A549 (cell line): ENCODE results near the gene LSM4. TPM values are rescaled to one million over a fixed set of nuclear protein-coding genes. Genes with fewer than 3 reads are reported as not detected.

Experiments
- ATAC-seq, 2 experiments: fragments of 200-7000 bp in 1 of 2; fragments of >200 bp in 1 of 2; cut with Nextera tagmentation in 1 of 2; cut with Tn5 transposase in 1 of 2; 3 replicates each; pipeline versions ENCODE4 v1.8.0 to v1.9.1; 2018 to 2020; ENCODE audit warnings: mild to moderate bottlenecking in 1 of 2, moderate library complexity in 1 of 2
- CTCF ChIA-PET: fragments of 300-600 bp; sonication (Branson Sonifier 250); formaldehyde crosslinking; extraction: SDS; loops from one replicate; lab custom pipeline; 2021; ENCODE audit warnings: antibody characterized with exemption, inconsistent platforms; lab: Yijun Ruan, JAX
- POLR2A ChIA-PET: fragments of 350-600 bp; formaldehyde crosslinking; extraction: SDS; loops from one replicate; lab custom pipeline; 2021; ENCODE audit warnings: antibody characterized with exemption, inconsistent platforms; lab: Yijun Ruan, JAX
- DNase-seq, 2 experiments: peaks; one replicate each; pipeline versions ENCODE4 v3.0.0 to v3.0.0-alpha.2; 2011 to 2016; ENCODE audit warnings: low read depth in 1 of 2, low spot score in 1 of 2
- FAIRE-seq: peaks from 2 replicates; lab custom pipeline; 2011; peaks lifted over from hg19 to GRCh38; lab: Jason Lieb, UNC
- H3K27ac ChIP-seq, 2 experiments: fragments of >200 bp; sonication (Bioruptor Twin); formaldehyde crosslinking; 3 replicates each; pipeline ENCODE4 v1.5.1; 2016 to 2017
- H3K4me1 ChIP-seq: fragments of >200 bp; sonication (Bioruptor Twin); formaldehyde crosslinking; 3 replicates; pipeline ENCODE4 v1.6.1; 2016
- H3K4me2 ChIP-seq: fragments of >200 bp; sonication (Bioruptor Twin); formaldehyde crosslinking; 3 replicates; pipeline ENCODE4 v1.6.1; 2016
- H3K4me3 ChIP-seq: fragments of >200 bp; sonication (Bioruptor Twin); formaldehyde crosslinking; 3 replicates; pipeline ENCODE4 v1.5.1; 2016
- H3K9me3 ChIP-seq: fragments of >200 bp; sonication (Bioruptor Twin); formaldehyde crosslinking; 3 replicates; pipeline ENCODE4 v1.6.1; 2016
- ATOH8 ChIP-seq: fragments of 250-450 bp; sonication (Bioruptor Pico); IDR thresholded peaks from 2 replicates; pipeline ENCODE4 v1.5.0; 2020; ENCODE audit warnings: low read depth, mild to moderate bottlenecking, moderate library complexity
- CHD4 ChIP-seq: fragments of 200-600 bp; sonication (generic); IDR thresholded peaks from 2 replicates; pipeline ENCODE4 v1.6.1; 2016; ENCODE audit warnings: antibody characterized with exemption, mild to moderate bottlenecking, borderline replicate concordance
- EHF ChIP-seq: fragments of 250-450 bp; sonication (Bioruptor Pico); IDR thresholded peaks from 2 replicates; pipeline ENCODE4 v1.5.0; 2020; ENCODE audit warnings: mild to moderate bottlenecking
- ESRRA ChIP-seq: fragments of 150-350 bp; IDR thresholded peaks from 2 replicates; pipeline ENCODE4 v1.6.1; 2014; ENCODE audit warnings: mild to moderate bottlenecking, low read length, borderline replicate concordance
- FOSB ChIP-seq: fragments of 250-450 bp; sonication (Bioruptor Pico); IDR thresholded peaks from 2 replicates; pipeline ENCODE4 v1.5.0; 2020; ENCODE audit warnings: mild to moderate bottlenecking, moderate library complexity
- FOSL2 ChIP-seq, 2 experiments: fragments of 450-650 bp in 1 of 2; fragments of >200 bp in 1 of 2; sonication (Bioruptor Twin) in 1 of 2; formaldehyde crosslinking; IDR thresholded peaks; 2 replicates each; pipeline versions ENCODE4 v1.5.0 to v1.6.1; 2016 to 2020; ENCODE audit warnings: mild to moderate bottlenecking in 1 of 2, moderate library complexity in 1 of 2
- GATA3 ChIP-seq: IDR thresholded peaks from 2 replicates; pipeline ENCODE4 v1.6.1; 2012; ENCODE audit warnings: borderline replicate concordance
- HDAC2 ChIP-seq: fragments of 200-600 bp; sonication (generic); IDR thresholded peaks from 2 replicates; pipeline ENCODE4 v1.6.1; 2016
- HMGXB4 ChIP-seq: fragments of 250-450 bp; sonication (Bioruptor Pico); IDR thresholded peaks from 2 replicates; pipeline ENCODE4 v1.5.0; 2021; ENCODE audit warnings: mild to moderate bottlenecking, moderate library complexity, borderline replicate concordance
- HOXA7 ChIP-seq: fragments of 250-450 bp; sonication (Bioruptor Pico); IDR thresholded peaks from 2 replicates; pipeline ENCODE4 v1.5.0; 2020; ENCODE audit warnings: mild to moderate bottlenecking, moderate library complexity
- HOXB5 ChIP-seq: fragments of 250-450 bp; sonication (Bioruptor Pico); IDR thresholded peaks from 2 replicates; pipeline ENCODE4 v1.5.0; 2020; ENCODE audit warnings: mild to moderate bottlenecking, moderate library complexity
- JUN ChIP-seq, 2 experiments: fragments of >200 bp; sonication (Bioruptor Twin); formaldehyde crosslinking; IDR thresholded peaks; 2 replicates in 1 of 2; 3 replicates in 1 of 2; pipeline ENCODE4 v1.6.1; 2016 to 2017
- MAFK ChIP-seq: fragments of 450-650 bp; IDR thresholded peaks from 2 replicates; pipeline ENCODE4 v1.6.1; 2014; ENCODE audit not compliant: partially characterized antibody
- MAX ChIP-seq: IDR thresholded peaks from 2 replicates; pipeline ENCODE4 v1.6.1; 2012
- NPAS2 ChIP-seq: fragments of 250-450 bp; sonication (Bioruptor Pico); IDR thresholded peaks from 2 replicates; pipeline ENCODE4 v1.8.0; 2022; ENCODE audit warnings: mild to moderate bottlenecking, moderate library complexity, borderline replicate concordance
- POLR2A ChIP-seq: IDR thresholded peaks from 2 replicates; pipeline ENCODE4 v1.6.1; 2012; ENCODE audit warnings: mild to moderate bottlenecking, low read length
- POLR2AphosphoS2 ChIP-seq: conservative IDR thresholded peaks from 2 replicates; pipeline ENCODE4 v1.6.1; 2012; ENCODE audit warnings: low read length, improper control_type of control experiment, inconsistent platforms
- RAD21 ChIP-seq, 2 experiments: fragments of >200 bp in 1 of 2; sonication (Bioruptor Twin) in 1 of 2; formaldehyde crosslinking in 1 of 2; IDR thresholded peaks in 1 of 2; conservative IDR thresholded peaks in 1 of 2; 2 replicates in 1 of 2; 3 replicates in 1 of 2; pipeline ENCODE4 v1.6.1; 2012 to 2018; ENCODE audit warnings: inconsistent platforms in 1 of 2
- RCOR1 ChIP-seq: fragments of 150-350 bp; IDR thresholded peaks from 2 replicates; pipeline ENCODE4 v1.6.1; 2014; ENCODE audit warnings: antibody characterized with exemption, low read length, low read depth
- RNF2 ChIP-seq: fragments of 200-600 bp; sonication (generic); IDR thresholded peaks from 2 replicates; pipeline ENCODE4 v1.6.1; 2016; ENCODE audit warnings: low read depth, mild to moderate bottlenecking, antibody characterized with exemption, moderate library complexity, borderline replicate concordance
- TFCP2L1 ChIP-seq: fragments of 250-450 bp; sonication (Bioruptor Pico); IDR thresholded peaks from 2 replicates; pipeline ENCODE4 v1.5.0; 2021; ENCODE audit warnings: mild to moderate bottlenecking
- TP53 ChIP-seq: fragments of 250-450 bp; sonication (Bioruptor Pico); IDR thresholded peaks from 2 replicates; pipeline ENCODE4 v1.5.0; 2021; ENCODE audit warnings: mild to moderate bottlenecking, moderate library complexity
- whole genome bisulfite sequencing: methylation state at CpG from one replicate; pipeline ENCODE4 v1.1.6; 2017; ENCODE audit errors: missing lambda C conversion rate; 5-methylcytosine and 5-hydroxymethylcytosine counted together
- polyA plus RNA-seq, 4 experiments: library from polyadenylated mRNA; depleted of rRNA in 3 of 4; stranded (reverse); fragments of >200 nt; fragmentation: RNase III in 1 of 4; extraction: RNeasy Plus Mini Kit Qiagen cat#74134 plus additional on column Dnase treatment in 1 of 4; gene quantifications; 2 replicates in 3 of 4; 3 replicates in 1 of 4; pipeline ENCODE4 v1.2.3, GENCODE V29; 2011 to 2017
- TF ChIP-seq, protein P1 (sequence below): fragments of >200 bp; sonication (Bioruptor Twin); formaldehyde crosslinking; IDR thresholded peaks from 3 replicates; pipeline ENCODE4 v1.6.1; 2016
- TF ChIP-seq, protein P2 (sequence below): fragments of 200-600 bp; sonication (generic); IDR thresholded peaks from 2 replicates; pipeline ENCODE4 v1.6.1; 2016; ENCODE audit warnings: antibody characterized with exemption, mild to moderate bottlenecking, moderate library complexity

LSM4 gene
- polyA plus RNA-seq, 2 of the 4 experiments (the other 2 are of a cell fraction): 154 to 169 TPM

- DNase-seq (peak in 1 of 2 experiments; percentile 79), FAIRE-seq (no peak)
- POLR2A ChIA-PET: interaction anchor here (0.9 to 5.5 kb wide), 5 partner anchors 11 to 24 kb away, joined by 3 to 123 read pairs (median 16); partner anchors contain the start of genes JUND and LSM4
- H3K4me3 ChIP-seq: peak overlapping the region; percentile 34
- H3K9me3 ChIP-seq: no peaks in the 10 kb centered on the region
- peak overlapping the region; percentile 99 to 100 for H3K27ac ChIP-seq
- TF ChIP-seq RCOR1 (no peak), TFCP2L1 (CRISPR knock-in tag) (peak; percentile 62; the same call in 1 of the 2 replicates), TP53 (0 out of 2 replicates have a peak, but pooled peaks have one; percentile 38), FOSL2 (IDR thresholded peaks at IDR 0.05) (no peak), FOSL2 (CRISPR knock-in tag; IDR thresholded peaks at IDR 0.05) (peak; percentile 68), CHD4 (no peak), ESRRA (no peak), ATOH8 (CRISPR knock-in tag) (no peak), JUN (IDR thresholded peaks at IDR 0.05) (peak; percentile 43 to 49; a peak in 4 of 5 replicates), HMGXB4 (CRISPR knock-in tag) (no peak), GATA3 (no peak), POLR2AphosphoS2 (no peak), MAX (peak; percentile 48)
- TF ChIP-seq, protein P1, sequence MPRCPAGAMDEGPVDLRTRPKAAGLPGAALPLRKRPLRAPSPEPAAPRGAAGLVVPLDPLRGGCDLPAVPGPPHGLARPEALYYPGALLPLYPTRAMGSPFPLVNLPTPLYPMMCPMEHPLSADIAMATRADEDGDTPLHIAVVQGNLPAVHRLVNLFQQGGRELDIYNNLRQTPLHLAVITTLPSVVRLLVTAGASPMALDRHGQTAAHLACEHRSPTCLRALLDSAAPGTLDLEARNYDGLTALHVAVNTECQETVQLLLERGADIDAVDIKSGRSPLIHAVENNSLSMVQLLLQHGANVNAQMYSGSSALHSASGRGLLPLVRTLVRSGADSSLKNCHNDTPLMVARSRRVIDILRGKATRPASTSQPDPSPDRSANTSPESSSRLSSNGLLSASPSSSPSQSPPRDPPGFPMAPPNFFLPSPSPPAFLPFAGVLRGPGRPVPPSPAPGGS: 0 out of 3 replicates have a peak, but pooled peaks have one; percentile 19
- TF ChIP-seq, all 56 proteins: peak for 6
- ATAC-seq: peak; percentile 77 to 79
- H3K4me1 ChIP-seq: peaks cover 53% of the 10 kb centered on the region
- WGBS: 0% methylated on average over 18 of the region's 29 CpGs
- peak overlapping the region; percentile 95 for H3K4me2 ChIP-seq
- CTCF ChIA-PET: interaction anchor here (0.6 to 2.1 kb wide), 6 partner anchors 12 to 53 kb away, joined by 3 to 12 read pairs (median 4); no protein-coding TSS in a partner anchor
Observed at GRCh38 chr19:18304458-18305310, 18.2 kb downstream of the LSM4 start.

GRCh38 chr19:18304208-18304457 is 18.7 kb downstream of the LSM4 start:
- H3K4me2 ChIP-seq: peak overlapping the region; percentile 95
- H3K9me3 ChIP-seq: no peaks in the 10 kb centered on the region
- H3K4me3 ChIP-seq: peak overlapping the region; percentile 34; the same call in 1 of the 3 replicates
- WGBS: 0% methylated on average over 2 of the region's 2 CpGs
- ATAC-seq (peak; percentile 5 to 16), DNase-seq (no peak), FAIRE-seq (no peak)
- POLR2A ChIA-PET: interaction anchor here (1.9 to 5.5 kb wide), 3 partner anchors 12 to 24 kb away, joined by 16 to 123 read pairs (median 51); partner anchors contain the start of genes JUND and LSM4
- CTCF ChIA-PET: interaction anchor here (1.1 to 3.1 kb wide), 5 partner anchors 9 to 53 kb away, joined by 3 to 12 read pairs (median 5); no protein-coding TSS in a partner anchor
- H3K27ac ChIP-seq: peak overlapping the region; percentile 99 to 100
- peaks cover 56% of the 10 kb centered on the region for H3K4me1 ChIP-seq
- TF ChIP-seq HOXB5 (CRISPR knock-in tag) (no peak), RNF2 (no peak), ESRRA (no peak), MAX (no peak), HOXA7 (CRISPR knock-in tag) (no peak), NPAS2 (CRISPR knock-in tag) (no peak), HMGXB4 (CRISPR knock-in tag) (no peak), FOSL2 (IDR thresholded peaks at IDR 0.05) (no peak), FOSL2 (CRISPR knock-in tag; IDR thresholded peaks at IDR 0.05) (no peak), RAD21 (conservative IDR thresholded peaks at IDR 0.05 in 1 of 2, IDR thresholded peaks at IDR 0.05 in 1 of 2) (no peak), FOSB (CRISPR knock-in tag) (no peak), HDAC2 (no peak), EHF (CRISPR knock-in tag) (no peak), POLR2A (no peak), MAFK (no peak)
- TF ChIP-seq, protein P2, sequence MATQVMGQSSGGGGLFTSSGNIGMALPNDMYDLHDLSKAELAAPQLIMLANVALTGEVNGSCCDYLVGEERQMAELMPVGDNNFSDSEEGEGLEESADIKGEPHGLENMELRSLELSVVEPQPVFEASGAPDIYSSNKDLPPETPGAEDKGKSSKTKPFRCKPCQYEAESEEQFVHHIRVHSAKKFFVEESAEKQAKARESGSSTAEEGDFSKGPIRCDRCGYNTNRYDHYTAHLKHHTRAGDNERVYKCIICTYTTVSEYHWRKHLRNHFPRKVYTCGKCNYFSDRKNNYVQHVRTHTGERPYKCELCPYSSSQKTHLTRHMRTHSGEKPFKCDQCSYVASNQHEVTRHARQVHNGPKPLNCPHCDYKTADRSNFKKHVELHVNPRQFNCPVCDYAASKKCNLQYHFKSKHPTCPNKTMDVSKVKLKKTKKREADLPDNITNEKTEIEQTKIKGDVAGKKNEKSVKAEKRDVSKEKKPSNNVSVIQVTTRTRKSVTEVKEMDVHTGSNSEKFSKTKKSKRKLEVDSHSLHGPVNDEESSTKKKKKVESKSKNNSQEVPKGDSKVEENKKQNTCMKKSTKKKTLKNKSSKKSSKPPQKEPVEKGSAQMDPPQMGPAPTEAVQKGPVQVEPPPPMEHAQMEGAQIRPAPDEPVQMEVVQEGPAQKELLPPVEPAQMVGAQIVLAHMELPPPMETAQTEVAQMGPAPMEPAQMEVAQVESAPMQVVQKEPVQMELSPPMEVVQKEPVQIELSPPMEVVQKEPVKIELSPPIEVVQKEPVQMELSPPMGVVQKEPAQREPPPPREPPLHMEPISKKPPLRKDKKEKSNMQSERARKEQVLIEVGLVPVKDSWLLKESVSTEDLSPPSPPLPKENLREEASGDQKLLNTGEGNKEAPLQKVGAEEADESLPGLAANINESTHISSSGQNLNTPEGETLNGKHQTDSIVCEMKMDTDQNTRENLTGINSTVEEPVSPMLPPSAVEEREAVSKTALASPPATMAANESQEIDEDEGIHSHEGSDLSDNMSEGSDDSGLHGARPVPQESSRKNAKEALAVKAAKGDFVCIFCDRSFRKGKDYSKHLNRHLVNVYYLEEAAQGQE: no peak
